NT2/D1 (cell line): Measurements from ENCODE around the gene AOAH.

Experiments used
- YY1 ChIP-seq: IDR thresholded peaks from 2 replicates; pipeline ENCODE4 v1.6.1; 2011; ENCODE audit not compliant: insufficient read length, insufficient read depth
- ZNF274 ChIP-seq: IDR thresholded peaks from 2 replicates; pipeline ENCODE4 v1.6.1; 2011; ENCODE audit warnings: mild to moderate bottlenecking, low read depth, low read length

GRCh38 chr7:36522453-36523007 is 201.8 kb downstream of the AOAH start:
- TF ChIP-seq YY1 (no peak), ZNF274 (no peak)
